Measurements from ENCODE around the gene SLC44A5. TPM values are rescaled to one million over a fixed set of nuclear protein-coding genes. Genes with fewer than 3 reads are reported as not detected.
A peak's percentile ranks its signal among the peaks of the same experiment; 100 is the strongest.

Gene SLC44A5
- total RNA-seq, 4 donors from 2014 or later = 2.2 to 5.2 (median 3.3) TPM; not detected in 1

DNA sequence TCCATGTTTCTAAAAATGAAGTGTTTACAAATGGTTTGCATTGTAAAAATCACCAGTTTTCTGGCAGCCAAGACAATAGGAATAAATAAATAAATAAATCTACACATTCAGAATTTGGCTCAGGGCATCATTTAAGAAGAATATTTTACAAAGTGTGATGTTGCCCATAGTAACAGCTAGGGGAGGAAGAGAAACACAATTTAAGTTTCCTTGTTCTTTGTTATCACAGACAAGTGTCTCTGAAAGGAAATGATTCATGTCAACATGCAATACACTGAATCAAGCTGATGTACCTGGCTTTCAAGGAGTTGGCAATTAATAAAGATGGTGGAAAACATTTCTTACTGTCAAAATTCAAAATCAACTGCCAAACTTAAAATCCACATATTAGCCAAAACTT lies 402.1 kb downstream of the SLC44A5 start:
- no peaks in the 10 kb centered on the region for H3K9me3 ChIP-seq
- no peaks in the 10 kb centered on the region for H3K36me3 ChIP-seq
- no peak for DNase-seq
- no peaks in the 10 kb centered on the region for H3K27me3 ChIP-seq
- intact Hi-C loops (cut with DNase I; ENCODE audit: low total_unique reads) (loop anchor here (5.0 kb wide), 1 partner anchor 442 kb away; no protein-coding TSS in a partner anchor), in situ Hi-C loops (cut with MboI; ENCODE audit: low pct_ligation_motif_present in 1 of 4, low pct_unique_long_range_greater_than_20kb in 1 of 4, low sequenced_read_pairs in 3 of 4) (loop anchor here in 3 of 4 donors (10.0 kb wide), 2 partner anchors 434 to 444 kb away; no protein-coding TSS in a partner anchor)
- no peak overlapping the region for H3K4me3 ChIP-seq
- TF ChIP-seq POLR2AphosphoS5 (IDR thresholded peaks at IDR 0.05) (no peak), POLR2A (IDR thresholded peaks at IDR 0.05) (no peak), EP300 (IDR thresholded peaks at IDR 0.05; ENCODE audit: low read depth) (no peak)
- TF ChIP-seq, protein P1, sequence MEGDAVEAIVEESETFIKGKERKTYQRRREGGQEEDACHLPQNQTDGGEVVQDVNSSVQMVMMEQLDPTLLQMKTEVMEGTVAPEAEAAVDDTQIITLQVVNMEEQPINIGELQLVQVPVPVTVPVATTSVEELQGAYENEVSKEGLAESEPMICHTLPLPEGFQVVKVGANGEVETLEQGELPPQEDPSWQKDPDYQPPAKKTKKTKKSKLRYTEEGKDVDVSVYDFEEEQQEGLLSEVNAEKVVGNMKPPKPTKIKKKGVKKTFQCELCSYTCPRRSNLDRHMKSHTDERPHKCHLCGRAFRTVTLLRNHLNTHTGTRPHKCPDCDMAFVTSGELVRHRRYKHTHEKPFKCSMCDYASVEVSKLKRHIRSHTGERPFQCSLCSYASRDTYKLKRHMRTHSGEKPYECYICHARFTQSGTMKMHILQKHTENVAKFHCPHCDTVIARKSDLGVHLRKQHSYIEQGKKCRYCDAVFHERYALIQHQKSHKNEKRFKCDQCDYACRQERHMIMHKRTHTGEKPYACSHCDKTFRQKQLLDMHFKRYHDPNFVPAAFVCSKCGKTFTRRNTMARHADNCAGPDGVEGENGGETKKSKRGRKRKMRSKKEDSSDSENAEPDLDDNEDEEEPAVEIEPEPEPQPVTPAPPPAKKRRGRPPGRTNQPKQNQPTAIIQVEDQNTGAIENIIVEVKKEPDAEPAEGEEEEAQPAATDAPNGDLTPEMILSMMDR (IDR thresholded peaks at IDR 0.05) = no peak
- H3K27ac ChIP-seq = no peak overlapping the region
- H3K4me1 ChIP-seq = no peaks in the 10 kb centered on the region

DNA sequence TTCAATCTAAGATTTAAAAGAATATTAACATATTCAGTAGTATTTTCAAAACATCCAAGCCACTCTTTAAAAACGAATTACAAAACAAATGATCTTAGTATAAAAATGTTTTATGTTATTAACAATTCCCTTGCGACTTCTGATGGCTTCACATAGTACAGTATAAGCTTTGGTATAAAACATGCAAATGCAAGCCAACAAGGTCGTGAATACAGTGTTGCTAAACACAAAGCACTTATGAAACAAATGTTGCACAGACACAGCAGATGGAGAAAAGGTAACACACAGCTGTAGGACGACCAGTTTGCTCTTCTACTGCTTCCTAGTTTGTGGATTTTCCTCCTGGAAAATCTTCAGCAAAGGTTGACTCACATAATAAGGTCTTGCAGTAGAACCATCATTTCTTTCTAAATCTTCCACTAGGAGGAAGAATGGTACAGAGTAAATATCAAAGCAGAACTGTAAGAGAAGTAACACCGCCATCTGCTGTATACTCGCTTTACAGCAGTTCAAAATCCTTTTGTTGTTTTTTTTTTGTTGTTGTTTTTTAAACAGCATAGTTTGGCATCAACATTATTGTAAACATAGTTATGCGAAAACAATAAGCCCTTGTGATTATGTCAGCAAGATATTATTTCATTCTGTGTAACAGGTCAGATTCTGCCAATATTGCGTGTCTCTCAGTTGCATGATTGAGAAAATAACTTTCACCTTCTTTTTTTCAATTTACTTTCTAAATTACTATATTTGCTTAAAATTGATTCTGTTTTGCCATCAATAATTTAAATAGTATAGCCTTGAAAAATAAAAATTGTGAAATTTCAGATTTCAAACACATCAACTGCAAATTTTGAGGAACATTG lies 407.3 kb downstream of the SLC44A5 start:
- no peak overlapping the region for H3K4me3 ChIP-seq
- intact Hi-C loops (cut with DNase I; ENCODE audit: low total_unique reads) = no loop called here

DNA sequence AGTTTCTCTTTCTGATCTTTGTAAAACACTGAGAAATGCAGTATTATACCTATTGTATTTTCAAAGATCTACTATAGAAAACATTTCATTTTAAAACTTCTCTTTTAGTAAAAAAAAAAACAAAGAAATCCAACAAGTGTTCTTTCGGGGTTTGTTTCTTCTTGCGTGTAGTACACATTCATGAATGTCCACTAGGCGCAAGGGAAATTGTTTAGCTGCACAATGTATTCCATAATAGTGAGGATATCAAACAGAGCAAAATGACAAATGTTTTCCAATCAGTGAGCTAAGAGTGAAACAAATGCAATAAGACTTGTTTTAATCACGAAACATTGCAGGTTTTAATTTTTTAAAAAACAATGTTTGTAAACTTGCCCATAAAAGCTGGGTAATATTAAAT lies 408.2 kb downstream of the SLC44A5 start:
- intact Hi-C loops (cut with DNase I; ENCODE audit: low total_unique reads) = no loop called here
- DNase-seq = no peak
- TF ChIP-seq POLR2AphosphoS5 (IDR thresholded peaks at IDR 0.05) (no peak), POLR2A (IDR thresholded peaks at IDR 0.05) (no peak), EP300 (IDR thresholded peaks at IDR 0.05; ENCODE audit: low read depth) (no peak)
- TF ChIP-seq, protein P1 (IDR thresholded peaks at IDR 0.05) = no peak
- Histone ChIP-seq H3K9me3 (no peaks in the 10 kb centered on the region), H3K27me3 (no peaks in the 10 kb centered on the region), H3K36me3 (no peaks in the 10 kb centered on the region), H3K27ac (no peak overlapping the region), H3K4me1 (no peaks in the 10 kb centered on the region), H3K4me3 (no peak overlapping the region)
- in situ Hi-C loops (cut with MboI; ENCODE audit: low pct_ligation_motif_present in 1 of 4, low pct_unique_long_range_greater_than_20kb in 1 of 4, low sequenced_read_pairs in 3 of 4) = loop anchor here in 3 of 4 donors (10.0 kb wide), 2 partner anchors 428 to 438 kb away; no protein-coding TSS in a partner anchor
- WGBS, 2 donors (ENCODE audit: low coverage in 1 of 2) = 84 to 91% methylated on average over 4 of the region's 4 CpGs

More for the DNA sequence above, 407.3 kb downstream of the SLC44A5 start:
- DNase-seq = no peak
- Histone ChIP-seq H3K27ac (no peak overlapping the region), H3K9me3 (no peaks in the 10 kb centered on the region), H3K4me1 (no peaks in the 10 kb centered on the region), H3K36me3 (no peaks in the 10 kb centered on the region), H3K27me3 (no peaks in the 10 kb centered on the region)
- in situ Hi-C loops (cut with MboI; ENCODE audit: low pct_ligation_motif_present in 1 of 4, low pct_unique_long_range_greater_than_20kb in 1 of 4, low sequenced_read_pairs in 3 of 4) = loop anchor here in 3 of 4 donors (10.0 kb wide), 2 partner anchors 429 to 439 kb away; no protein-coding TSS in a partner anchor
- 23 to 26% methylated on average over 8 of the region's 8 CpGs for WGBS, 2 donors (ENCODE audit: low coverage in 1 of 2)
- TF ChIP-seq POLR2AphosphoS5 (IDR thresholded peaks at IDR 0.05) = no peak
- TF ChIP-seq, protein P1 (IDR thresholded peaks at IDR 0.05) = peak; percentile 32 to 49 (median 44)
- TF ChIP-seq EP300 (IDR thresholded peaks at IDR 0.05; ENCODE audit: low read depth) = no peak
- TF ChIP-seq POLR2A (IDR thresholded peaks at IDR 0.05) = no peak

DNA sequence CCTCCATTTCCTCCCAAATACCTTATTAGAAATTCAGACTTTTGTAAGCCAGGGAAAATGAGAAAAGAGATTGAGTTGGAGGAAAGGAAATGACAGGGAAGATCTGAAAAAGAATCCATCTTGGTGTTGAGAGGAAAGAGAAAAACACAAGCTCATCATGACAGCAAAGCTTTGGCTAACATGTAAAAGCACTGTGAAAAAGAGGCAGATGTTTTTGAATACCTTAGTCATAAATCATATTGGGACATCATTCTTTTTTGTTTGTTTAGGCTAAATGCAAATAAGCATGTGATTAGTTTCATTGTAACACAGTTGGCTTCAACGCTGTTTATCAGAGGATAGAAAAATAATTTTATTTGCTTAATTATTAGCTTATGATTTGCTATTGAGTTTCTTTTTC lies 412.2 kb downstream of the SLC44A5 start:
- in situ Hi-C loops (cut with MboI; ENCODE audit: low pct_ligation_motif_present in 1 of 4, low pct_unique_long_range_greater_than_20kb in 1 of 4, low sequenced_read_pairs in 3 of 4) = loop anchor here in 1 of 4 donors (10.0 kb wide), 1 partner anchor 424 kb away; no protein-coding TSS in a partner anchor
- 45 to 68% methylated on average over 1 of the region's 1 CpG for whole genome bisulfite sequencing, 2 donors (ENCODE audit: low coverage in 1 of 2)

More for the DNA sequence above, 412.2 kb downstream of the SLC44A5 start:
- TF ChIP-seq, protein P1 (IDR thresholded peaks at IDR 0.05) = no peak
- no peak for TF ChIP-seq POLR2AphosphoS5 (IDR thresholded peaks at IDR 0.05)
- TF ChIP-seq EP300 (IDR thresholded peaks at IDR 0.05; ENCODE audit: low read depth) = no peak
- no peak for TF ChIP-seq POLR2A (IDR thresholded peaks at IDR 0.05)
- Histone ChIP-seq H3K9me3 (no peaks in the 10 kb centered on the region), H3K27me3 (no peaks in the 10 kb centered on the region), H3K4me3 (no peak overlapping the region), H3K4me1 (no peaks in the 10 kb centered on the region), H3K27ac (no peak overlapping the region), H3K36me3 (no peaks in the 10 kb centered on the region)
- intact Hi-C loops (cut with DNase I; ENCODE audit: low total_unique reads) = no loop called here
- DNase-seq = no peak

Data from transverse colon (tissue), 4 donors.